SK-MEL-5 (cell line): ENCODE measurements around the gene EYS. TPM values are rescaled to one million over a fixed set of nuclear protein-coding genes. Genes with fewer than 3 reads are reported as not detected.

Source experiments
- DNase-seq: peaks from one replicate; pipeline ENCODE4 v3.0.0-alpha.2; 2016; ENCODE audit warnings: low read depth, low spot score
- in situ Hi-C: cut with HindIII; loops from 2 replicates; pipeline ENCODE4 v1.10.0; 2016; ENCODE audit warnings: low sequenced_read_pairs, high pct_unique_total_duplicates, low pct_unique_long_range_greater_than_20kb
- total RNA-seq: library from RNA; depleted of rRNA; stranded (reverse); fragments of >200 nt; shearing (Covaris generic); gene quantifications from 2 replicates; pipeline ENCODE4 v1.2.3, GENCODE V29; 2014

The EYS gene
- total RNA-seq, 1 experiment from 2014 or later = 0.03 TPM

GRCh38 chr6:64214373-64214772, 1492.7 kb downstream of the EYS start:
- DNase-seq = no peak
- in situ Hi-C loops = no loop called here

GRCh38 chr6:64213697-64214096, 1493.3 kb downstream of the EYS start:
- in situ Hi-C loops = no loop called here
- DNase-seq = no peak

GRCh38 chr6:64197246-64197645, 1509.8 kb downstream of the EYS start:
- no peak for DNase-seq
- in situ Hi-C loops = no loop called here

- DNase-seq = no peak
- in situ Hi-C loops = no loop called here
These were observed 1520.4 kb downstream of the EYS start for GRCh38 chr6:64186592-64186991.

- in situ Hi-C loops = no loop called here
- no peak for DNase-seq
These were observed 1521.4 kb downstream of the EYS start for GRCh38 chr6:64185621-64186020.

- no peak for DNase-seq
- in situ Hi-C loops = no loop called here
These were observed 1531.7 kb downstream of the EYS start for GRCh38 chr6:64175296-64175695.

- no peak for DNase-seq
- in situ Hi-C loops = no loop called here
These were observed 1536.7 kb downstream of the EYS start for GRCh38 chr6:64170316-64170715.

- DNase-seq = no peak
These were observed 1546.5 kb downstream of the EYS start for GRCh38 chr6:64160486-64160885.

GRCh38 chr6:64155063-64155462, 1552.0 kb downstream of the EYS start:
- in situ Hi-C loops = no loop called here
- no peak for DNase-seq

More at GRCh38 chr6:64160486-64160885, 1546.5 kb downstream of the EYS start:
- in situ Hi-C loops = no loop called here

GRCh38 chr6:64146876-64147275, 1560.2 kb downstream of the EYS start:
- in situ Hi-C loops = no loop called here
- DNase-seq = peak; percentile 34

GRCh38 chr6:64146094-64146493, 1560.9 kb downstream of the EYS start:
- DNase-seq = no peak
- in situ Hi-C loops = no loop called here

- DNase-seq = no peak
- in situ Hi-C loops = no loop called here
These were observed 1561.4 kb downstream of the EYS start for GRCh38 chr6:64145658-64146057.

GRCh38 chr6:64143101-64143500, 1563.9 kb downstream of the EYS start:
- in situ Hi-C loops = no loop called here
- DNase-seq = no peak

- DNase-seq = no peak
- in situ Hi-C loops = no loop called here
These were observed 1565.3 kb downstream of the EYS start for GRCh38 chr6:64141680-64142079.

GRCh38 chr6:64128301-64129024, 1578.6 kb downstream of the EYS start:
- in situ Hi-C loops = no loop called here
- DNase-seq = no peak

GRCh38 chr6:64123761-64124633, 1583.0 kb downstream of the EYS start:
- no peak for DNase-seq
- in situ Hi-C loops = no loop called here

- in situ Hi-C loops = no loop called here
These were observed 1584.2 kb downstream of the EYS start for GRCh38 chr6:64122712-64123375.

GRCh38 chr6:64121011-64121565, 1585.9 kb downstream of the EYS start:
- DNase-seq = no peak
- in situ Hi-C loops = no loop called here

More at GRCh38 chr6:64122712-64123375, 1584.2 kb downstream of the EYS start:
- DNase-seq = no peak
